ENCODE data around the gene WDR19. TPM values are rescaled to one million over a fixed set of nuclear protein-coding genes. Genes with fewer than 3 reads are reported as not detected.

WDR19 gene
- total and polyA plus RNA-seq, 2 of the 4 experiments (the other 2 are of a cell fraction): 16.0 to 22.6 TPM

DNA sequence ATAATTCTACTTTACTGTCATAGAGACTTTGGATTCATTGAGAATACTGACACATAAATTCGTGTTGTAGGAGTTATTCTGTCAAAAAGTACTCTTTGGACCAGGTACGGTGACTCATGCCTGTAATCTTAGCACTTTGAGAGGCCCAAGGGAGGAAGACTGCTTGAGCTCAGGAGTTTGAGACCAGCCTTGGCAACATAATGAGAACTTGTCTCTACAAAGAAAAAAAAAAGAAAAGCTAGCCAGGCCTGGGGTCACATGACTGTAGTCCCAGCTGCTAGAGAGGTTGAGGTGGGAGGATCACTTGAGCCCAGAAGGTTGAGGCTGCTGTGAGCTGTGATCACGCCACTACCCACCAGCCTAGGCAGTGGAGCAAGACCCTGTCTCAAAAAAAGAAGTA, 54.9 kb downstream of the WDR19 start:
- no peak overlapping the region for H2BK20ac ChIP-seq (ENCODE audit: low read depth, low read length)
- H4K8ac ChIP-seq (ENCODE audit: low read depth in 2 of 2, low read length in 2 of 2): no peak overlapping the region
- H3K36me3 ChIP-seq (ENCODE audit: control insufficient read depth, insufficient read depth, low read length): peaks cover 3% of the 10 kb centered on the region; the same call in 1 of the 2 replicates
- CTCF ChIA-PET: no interaction called here
- no peak for TF ChIP-seq NFE2L2 (IDR thresholded peaks at IDR 0.05; ENCODE audit: low read depth, low read length)
- no peaks in the 10 kb centered on the region for H3K79me1 ChIP-seq (ENCODE audit: low read depth in 1 of 2, low read length in 2 of 2)
- POLR2A ChIA-PET (ENCODE audit: unreplicated experiment): no interaction called here
- no peak overlapping the region for H3K56ac ChIP-seq (ENCODE audit: extremely low read depth, insufficient read depth, low read length)
- WGBS, 2 experiments (ENCODE audit: extremely low coverage in 2 of 2, insufficient read length in 1 of 2): no CpG with 5 or more reads among the region's 3 CpGs
- no peak overlapping the region for H3K23ac ChIP-seq (ENCODE audit: low read depth, low read length)
- no peak overlapping the region for H4K5ac ChIP-seq (ENCODE audit: low read depth, low read length)
- in situ Hi-C loops (cut with MboI; ENCODE audit: low sequenced_read_pairs) (no loop called here), intact Hi-C loops (cut with micrococcal nuclease) (no loop called here), dilution Hi-C loops (cut with HindIII; ENCODE audit: low sequenced_read_pairs, unreplicated experiment) (no loop called here)
- no peak for DNase-seq
- no peak for ATAC-seq (ENCODE audit: low read depth)
- H2AK5ac ChIP-seq (ENCODE audit: low read depth, low read length): no peak overlapping the region
- H3K4me2 ChIP-seq (ENCODE audit: low read depth, low read length): no peak overlapping the region
- no peaks in the 10 kb centered on the region for H3K4me1 ChIP-seq (ENCODE audit: control insufficient read depth, insufficient read depth, low read length)
- H3K18ac ChIP-seq (ENCODE audit: low read depth, low read length): no peak overlapping the region
- H3K9me3 ChIP-seq (ENCODE audit: control insufficient read depth, insufficient read depth, low read length): no peaks in the 10 kb centered on the region
- H3K4me3 ChIP-seq (ENCODE audit: insufficient read depth, low read depth, low read length): no peak overlapping the region
- H3K9me1 ChIP-seq (ENCODE audit: insufficient read depth, low read length): no peaks in the 10 kb centered on the region
- H4K20me1 ChIP-seq (ENCODE audit: insufficient read depth, low read length): no peaks in the 10 kb centered on the region
- no peak overlapping the region for H3K27ac ChIP-seq (ENCODE audit: insufficient read depth, low read length)
- no peak overlapping the region for H2AFZ ChIP-seq (replicated peaks; ENCODE audit: low read length, poor library complexity)
- H2BK15ac ChIP-seq (ENCODE audit: low read depth, low read length): no peak overlapping the region
- no peak overlapping the region for H4K91ac ChIP-seq (ENCODE audit: insufficient read depth, low read depth, low read length)
- H3K9ac ChIP-seq (ENCODE audit: low read depth, low read length): no peak overlapping the region
- H3K14ac ChIP-seq (replicated peaks; ENCODE audit: low read depth, low read length): no peak overlapping the region
- H3K4ac ChIP-seq (ENCODE audit: low read depth, low read length): no peak overlapping the region
- no peaks in the 10 kb centered on the region for H3K27me3 ChIP-seq (ENCODE audit: control insufficient read depth, insufficient read depth, low read length)
- no peak overlapping the region for H2AK9ac ChIP-seq (replicated peaks; ENCODE audit: low read depth, low read length, poor library complexity)
- no peak overlapping the region for H2BK5ac ChIP-seq (ENCODE audit: low read depth, low read length, poor library complexity, severe bottlenecking)
- BruUV-seq (replicated peaks): no TSS peak
- H2BK120ac ChIP-seq (ENCODE audit: low read depth, low read length): no peak overlapping the region

Measured in IMR-90 (cell line).